A549 (cell line): ENCODE results near the gene CRMP1. TPM values are rescaled to one million over a fixed set of nuclear protein-coding genes. Genes with fewer than 3 reads are reported as not detected.

Source experiments
- ATAC-seq, 2 experiments: fragments of 200-7000 bp in 1 of 2; fragments of >200 bp in 1 of 2; cut with Nextera tagmentation in 1 of 2; cut with Tn5 transposase in 1 of 2; 3 replicates each; pipeline versions ENCODE4 v1.8.0 to v1.9.1; 2018 to 2020; ENCODE audit warnings: mild to moderate bottlenecking in 1 of 2, moderate library complexity in 1 of 2
- CTCF ChIA-PET: fragments of 300-600 bp; sonication (Branson Sonifier 250); formaldehyde crosslinking; extraction: SDS; loops from one replicate; lab custom pipeline; 2021; ENCODE audit warnings: antibody characterized with exemption, inconsistent platforms; lab: Yijun Ruan, JAX
- POLR2A ChIA-PET: fragments of 350-600 bp; formaldehyde crosslinking; extraction: SDS; loops from one replicate; lab custom pipeline; 2021; ENCODE audit warnings: antibody characterized with exemption, inconsistent platforms; lab: Yijun Ruan, JAX
- DNase-seq, 2 experiments: peaks; one replicate each; pipeline versions ENCODE4 v3.0.0 to v3.0.0-alpha.2; 2011 to 2016; ENCODE audit warnings: low read depth in 1 of 2, low spot score in 1 of 2
- FAIRE-seq: peaks from 2 replicates; lab custom pipeline; 2011; peaks lifted over from hg19 to GRCh38; lab: Jason Lieb, UNC
- H3K27ac ChIP-seq, 2 experiments: fragments of >200 bp; sonication (Bioruptor Twin); formaldehyde crosslinking; 3 replicates each; pipeline ENCODE4 v1.5.1; 2016 to 2017
- H3K4me1 ChIP-seq: fragments of >200 bp; sonication (Bioruptor Twin); formaldehyde crosslinking; 3 replicates; pipeline ENCODE4 v1.6.1; 2016
- H3K4me2 ChIP-seq: fragments of >200 bp; sonication (Bioruptor Twin); formaldehyde crosslinking; 3 replicates; pipeline ENCODE4 v1.6.1; 2016
- H3K4me3 ChIP-seq: fragments of >200 bp; sonication (Bioruptor Twin); formaldehyde crosslinking; 3 replicates; pipeline ENCODE4 v1.5.1; 2016
- H3K9me3 ChIP-seq: fragments of >200 bp; sonication (Bioruptor Twin); formaldehyde crosslinking; 3 replicates; pipeline ENCODE4 v1.6.1; 2016
- CBX2 ChIP-seq: fragments of 200-600 bp; sonication (generic); IDR thresholded peaks from 2 replicates; pipeline ENCODE4 v1.6.1; 2016; ENCODE audit warnings: low read depth, mild to moderate bottlenecking, borderline replicate concordance
- CBX8 ChIP-seq: fragments of 200-600 bp; sonication (generic); IDR thresholded peaks from 2 replicates; pipeline ENCODE4 v1.6.1; 2016
- CHD4 ChIP-seq: fragments of 200-600 bp; sonication (generic); IDR thresholded peaks from 2 replicates; pipeline ENCODE4 v1.6.1; 2016; ENCODE audit warnings: antibody characterized with exemption, mild to moderate bottlenecking, borderline replicate concordance
- EHMT2 ChIP-seq: fragments of 200-600 bp; sonication (generic); IDR thresholded peaks from 2 replicates; pipeline ENCODE4 v1.6.1; 2016; ENCODE audit warnings: antibody characterized with exemption, low read depth, mild to moderate bottlenecking, moderate library complexity
- EP300 ChIP-seq, 2 experiments: fragments of >200 bp; sonication (Bioruptor Twin); formaldehyde crosslinking; IDR thresholded peaks; 2 replicates in 1 of 2; 3 replicates in 1 of 2; pipeline ENCODE4 v1.6.1; 2016 to 2017
- ESRRA ChIP-seq: fragments of 150-350 bp; IDR thresholded peaks from 2 replicates; pipeline ENCODE4 v1.6.1; 2014; ENCODE audit warnings: mild to moderate bottlenecking, low read length, borderline replicate concordance
- GATA3 ChIP-seq: IDR thresholded peaks from 2 replicates; pipeline ENCODE4 v1.6.1; 2012; ENCODE audit warnings: borderline replicate concordance
- HDAC2 ChIP-seq: fragments of 200-600 bp; sonication (generic); IDR thresholded peaks from 2 replicates; pipeline ENCODE4 v1.6.1; 2016
- HEYL ChIP-seq: fragments of 250-450 bp; sonication (Bioruptor Pico); IDR thresholded peaks from 2 replicates; pipeline ENCODE4 v1.8.0; 2021; ENCODE audit warnings: mild to moderate bottlenecking, moderate library complexity
- HOXB5 ChIP-seq: fragments of 250-450 bp; sonication (Bioruptor Pico); IDR thresholded peaks from 2 replicates; pipeline ENCODE4 v1.5.0; 2020; ENCODE audit warnings: mild to moderate bottlenecking, moderate library complexity
- JUNB ChIP-seq: fragments of >200 bp; sonication (Bioruptor Twin); formaldehyde crosslinking; IDR thresholded peaks from 2 replicates; pipeline ENCODE4 v1.6.1; 2016
- KDM1A ChIP-seq: fragments of 200-600 bp; sonication (generic); IDR thresholded peaks from 2 replicates; pipeline ENCODE4 v1.6.1; 2016; ENCODE audit warnings: low read depth, mild to moderate bottlenecking
- MAFK ChIP-seq: fragments of 450-650 bp; IDR thresholded peaks from 2 replicates; pipeline ENCODE4 v1.6.1; 2014; ENCODE audit not compliant: partially characterized antibody
- NPAS2 ChIP-seq: fragments of 250-450 bp; sonication (Bioruptor Pico); IDR thresholded peaks from 2 replicates; pipeline ENCODE4 v1.8.0; 2022; ENCODE audit warnings: mild to moderate bottlenecking, moderate library complexity, borderline replicate concordance
- RARB ChIP-seq: fragments of 250-450 bp; sonication (Bioruptor Pico); IDR thresholded peaks from 2 replicates; pipeline ENCODE4 v1.8.0; 2021; ENCODE audit warnings: mild to moderate bottlenecking, moderate library complexity
- RFX5 ChIP-seq: fragments of 450-650 bp; IDR thresholded peaks from 2 replicates; pipeline ENCODE4 v1.7.1; 2014; ENCODE audit warnings: antibody characterized with exemption, mild to moderate bottlenecking, moderate library complexity
- ZNF302 ChIP-seq: fragments of 250-450 bp; sonication (Bioruptor Pico); IDR thresholded peaks from 2 replicates; pipeline ENCODE4 v1.9.0; 2021; ENCODE audit warnings: inconsistent platforms, mild to moderate bottlenecking, moderate library complexity
- ZSCAN20 ChIP-seq: fragments of 250-450 bp; sonication (Bioruptor Pico); IDR thresholded peaks from 2 replicates; pipeline ENCODE4 v1.8.0; 2022; ENCODE audit warnings: mild to moderate bottlenecking, moderate library complexity
- WGBS: methylation state at CpG from one replicate; pipeline ENCODE4 v1.1.6; 2017; ENCODE audit errors: missing lambda C conversion rate; 5-methylcytosine and 5-hydroxymethylcytosine counted together
- polyA plus RNA-seq, 4 experiments: library from polyadenylated mRNA; depleted of rRNA in 3 of 4; stranded (reverse); fragments of >200 nt; fragmentation: RNase III in 1 of 4; extraction: RNeasy Plus Mini Kit Qiagen cat#74134 plus additional on column Dnase treatment in 1 of 4; gene quantifications; 2 replicates in 3 of 4; 3 replicates in 1 of 4; pipeline ENCODE4 v1.2.3, GENCODE V29; 2011 to 2017
- TF ChIP-seq, protein P1 (sequence below): fragments of >200 bp; sonication (Bioruptor Twin); formaldehyde crosslinking; IDR thresholded peaks from 2 replicates; pipeline ENCODE4 v1.6.1; 2016
- TF ChIP-seq, protein P2 (sequence below): fragments of >200 bp; sonication (Bioruptor Twin); formaldehyde crosslinking; IDR thresholded peaks from 3 replicates; pipeline ENCODE4 v1.6.1; 2016
- TF ChIP-seq, protein P3 (sequence below): fragments of >200 bp; sonication (Bioruptor Twin); formaldehyde crosslinking; IDR thresholded peaks from 3 replicates; pipeline ENCODE4 v1.5.1; 2016

The CRMP1 gene
- polyA plus RNA-seq, 2 of the 4 experiments (the other 2 are of a cell fraction), result 0.74 to 0.80 TPM

DNA sequence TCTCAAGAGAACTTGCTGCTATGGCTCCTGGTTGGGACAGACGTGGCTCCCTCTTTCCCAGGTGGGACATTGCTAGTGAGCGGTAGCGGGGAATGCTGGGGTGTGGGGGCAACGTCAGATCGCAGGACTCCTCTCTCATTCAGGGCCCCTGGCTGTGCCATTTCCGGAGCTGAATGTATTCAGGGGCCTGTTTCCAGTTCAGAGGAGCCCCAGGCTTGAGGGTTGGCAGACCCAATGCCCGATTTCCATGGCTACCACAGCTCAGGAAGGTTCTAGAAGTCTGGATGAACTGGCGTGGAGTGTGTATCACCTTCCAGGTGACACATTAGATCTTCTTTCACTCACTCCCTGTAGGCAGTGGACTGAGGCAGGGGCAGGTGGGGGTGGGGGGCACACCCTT, 26.2 kb upstream of the CRMP1 start:
- 53% methylated on average over 7 of the region's 8 CpGs for WGBS
- Histone ChIP-seq H3K4me3 (no peak overlapping the region), H3K4me1 (no peaks in the 10 kb centered on the region), H3K4me2 (no peak overlapping the region), H3K27ac (no peak overlapping the region), H3K9me3 (no peaks in the 10 kb centered on the region)
- DNase-seq (no peak), FAIRE-seq (no peak), ATAC-seq (no peak)
- CTCF ChIA-PET, result interaction anchor here (0.6 kb wide), 1 partner anchor 28 kb away, joined by 3 read pairs; no protein-coding TSS in a partner anchor
- TF ChIP-seq CBX2 (no peak), RFX5 (no peak), JUNB (no peak)
- POLR2A ChIA-PET, result no interaction called here

DNA sequence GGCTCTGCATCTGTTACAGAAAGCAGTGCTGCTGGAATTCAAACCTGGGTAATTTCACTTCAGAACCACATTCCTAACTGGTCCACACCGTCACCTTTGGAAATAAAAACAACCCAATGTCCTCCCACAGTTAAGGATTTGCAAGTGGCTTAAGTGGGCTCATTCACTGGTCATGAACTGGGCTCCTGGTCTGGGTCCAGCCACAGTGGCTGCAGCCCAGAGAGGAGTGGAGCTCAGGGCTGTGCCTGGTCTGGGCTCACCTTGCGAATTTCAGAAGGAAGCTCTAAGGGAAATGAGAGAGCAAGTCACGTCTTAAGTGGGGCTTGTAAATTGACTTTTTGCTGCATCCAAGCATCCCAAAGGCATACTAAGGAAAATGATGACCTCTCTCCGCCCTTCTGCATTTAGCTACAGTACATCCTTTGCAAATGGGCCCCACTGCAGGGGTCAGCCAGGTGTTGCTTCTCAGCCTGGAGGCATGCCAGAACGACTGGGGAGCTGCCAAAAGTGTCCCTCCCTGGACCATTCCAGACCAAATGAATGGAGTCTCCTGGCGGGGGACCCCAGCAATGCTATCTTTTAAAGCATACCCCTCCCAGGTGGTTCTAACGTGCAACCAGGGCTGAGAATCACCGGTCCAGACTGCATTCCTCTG, 25.6 kb upstream of the CRMP1 start:
- CTCF ChIA-PET, result interaction anchor here (0.6 kb wide), 1 partner anchor 27 kb away, joined by 3 read pairs; no protein-coding TSS in a partner anchor
- DNase-seq, result no peak
- WGBS, result 15% methylated on average over 8 of the region's 8 CpGs
- no peak overlapping the region for H3K4me3 ChIP-seq
- H3K4me2 ChIP-seq, result no peak overlapping the region
- no peaks in the 10 kb centered on the region for H3K9me3 ChIP-seq
- no peak overlapping the region for H3K27ac ChIP-seq
- no peak for FAIRE-seq
- no peaks in the 10 kb centered on the region for H3K4me1 ChIP-seq
- TF ChIP-seq, protein P1, sequence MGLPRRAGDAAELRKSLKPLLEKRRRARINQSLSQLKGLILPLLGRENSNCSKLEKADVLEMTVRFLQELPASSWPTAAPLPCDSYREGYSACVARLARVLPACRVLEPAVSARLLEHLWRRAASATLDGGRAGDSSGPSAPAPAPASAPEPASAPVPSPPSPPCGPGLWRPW, result no peak
- TF ChIP-seq, protein P2, sequence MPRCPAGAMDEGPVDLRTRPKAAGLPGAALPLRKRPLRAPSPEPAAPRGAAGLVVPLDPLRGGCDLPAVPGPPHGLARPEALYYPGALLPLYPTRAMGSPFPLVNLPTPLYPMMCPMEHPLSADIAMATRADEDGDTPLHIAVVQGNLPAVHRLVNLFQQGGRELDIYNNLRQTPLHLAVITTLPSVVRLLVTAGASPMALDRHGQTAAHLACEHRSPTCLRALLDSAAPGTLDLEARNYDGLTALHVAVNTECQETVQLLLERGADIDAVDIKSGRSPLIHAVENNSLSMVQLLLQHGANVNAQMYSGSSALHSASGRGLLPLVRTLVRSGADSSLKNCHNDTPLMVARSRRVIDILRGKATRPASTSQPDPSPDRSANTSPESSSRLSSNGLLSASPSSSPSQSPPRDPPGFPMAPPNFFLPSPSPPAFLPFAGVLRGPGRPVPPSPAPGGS, result no peak
- TF ChIP-seq GATA3 (no peak), HEYL (CRISPR knock-in tag) (no peak), JUNB (no peak), RARB (CRISPR knock-in tag) (no peak), EP300 (IDR thresholded peaks at IDR 0.05) (no peak), CHD4 (no peak), CBX2 (no peak), HOXB5 (no peak), ESRRA (no peak), ZNF302 (CRISPR knock-in tag) (no peak), HDAC2 (no peak), ZSCAN20 (CRISPR knock-in tag) (no peak), RFX5 (no peak), EHMT2 (no peak), KDM1A (no peak), NPAS2 (CRISPR knock-in tag) (no peak), CBX8 (no peak)
- TF ChIP-seq, protein P3, sequence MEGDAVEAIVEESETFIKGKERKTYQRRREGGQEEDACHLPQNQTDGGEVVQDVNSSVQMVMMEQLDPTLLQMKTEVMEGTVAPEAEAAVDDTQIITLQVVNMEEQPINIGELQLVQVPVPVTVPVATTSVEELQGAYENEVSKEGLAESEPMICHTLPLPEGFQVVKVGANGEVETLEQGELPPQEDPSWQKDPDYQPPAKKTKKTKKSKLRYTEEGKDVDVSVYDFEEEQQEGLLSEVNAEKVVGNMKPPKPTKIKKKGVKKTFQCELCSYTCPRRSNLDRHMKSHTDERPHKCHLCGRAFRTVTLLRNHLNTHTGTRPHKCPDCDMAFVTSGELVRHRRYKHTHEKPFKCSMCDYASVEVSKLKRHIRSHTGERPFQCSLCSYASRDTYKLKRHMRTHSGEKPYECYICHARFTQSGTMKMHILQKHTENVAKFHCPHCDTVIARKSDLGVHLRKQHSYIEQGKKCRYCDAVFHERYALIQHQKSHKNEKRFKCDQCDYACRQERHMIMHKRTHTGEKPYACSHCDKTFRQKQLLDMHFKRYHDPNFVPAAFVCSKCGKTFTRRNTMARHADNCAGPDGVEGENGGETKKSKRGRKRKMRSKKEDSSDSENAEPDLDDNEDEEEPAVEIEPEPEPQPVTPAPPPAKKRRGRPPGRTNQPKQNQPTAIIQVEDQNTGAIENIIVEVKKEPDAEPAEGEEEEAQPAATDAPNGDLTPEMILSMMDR, result no peak
- TF ChIP-seq, all 56 proteins: peak for 0
- POLR2A ChIA-PET, result no interaction called here
- no peak for ATAC-seq

DNA sequence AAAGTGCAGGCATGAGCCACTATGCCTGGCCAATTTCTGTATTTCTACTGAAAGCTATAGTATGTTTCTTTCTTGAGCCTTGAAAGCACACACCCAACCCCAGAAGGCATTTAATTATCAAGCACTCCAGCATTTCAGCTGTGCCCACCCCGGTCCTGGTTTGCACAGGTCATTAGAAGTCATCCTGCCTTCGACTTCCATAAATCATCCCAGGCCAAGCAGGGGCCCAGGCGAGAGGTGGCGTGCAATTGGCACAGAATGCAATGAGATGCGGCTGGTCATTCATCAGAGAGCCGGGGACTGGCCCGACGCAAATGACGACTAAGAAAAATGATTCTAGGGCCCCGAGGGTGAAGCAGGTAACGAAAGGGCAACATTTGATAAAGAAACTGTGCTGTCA, 24.8 kb upstream of the CRMP1 start:
- POLR2A ChIA-PET, result no interaction called here
- no peak for ATAC-seq
- Histone ChIP-seq H3K9me3 (no peaks in the 10 kb centered on the region), H3K4me3 (no peak overlapping the region), H3K4me2 (no peak overlapping the region), H3K27ac (no peak overlapping the region), H3K4me1 (no peaks in the 10 kb centered on the region)
- FAIRE-seq, result no peak
- 45% methylated on average over 10 of the region's 11 CpGs for WGBS
- no peak for DNase-seq
- CTCF ChIA-PET, result no interaction called here
- TF ChIP-seq MAFK, result no peak
- TF ChIP-seq, protein P2, result no peak
